GM12891 (cell line): ENCODE measurements around the gene GARIN3.

ENCODE experiments used
- POLR2A ChIP-seq: IDR thresholded peaks from 2 replicates; pipeline ENCODE4 v1.6.1; 2011; ENCODE audit warnings: low read depth, low read length, control low read depth
- POLR2AphosphoS5 ChIP-seq: IDR thresholded peaks from 2 replicates; pipeline ENCODE4 v1.6.1; 2011; ENCODE audit warnings: low read depth, low read length, control low read depth
- TAF1 ChIP-seq: IDR thresholded peaks from 2 replicates; pipeline ENCODE4 v1.6.1; 2011; ENCODE audit warnings: low read depth, low read length, control low read depth

DNA sequence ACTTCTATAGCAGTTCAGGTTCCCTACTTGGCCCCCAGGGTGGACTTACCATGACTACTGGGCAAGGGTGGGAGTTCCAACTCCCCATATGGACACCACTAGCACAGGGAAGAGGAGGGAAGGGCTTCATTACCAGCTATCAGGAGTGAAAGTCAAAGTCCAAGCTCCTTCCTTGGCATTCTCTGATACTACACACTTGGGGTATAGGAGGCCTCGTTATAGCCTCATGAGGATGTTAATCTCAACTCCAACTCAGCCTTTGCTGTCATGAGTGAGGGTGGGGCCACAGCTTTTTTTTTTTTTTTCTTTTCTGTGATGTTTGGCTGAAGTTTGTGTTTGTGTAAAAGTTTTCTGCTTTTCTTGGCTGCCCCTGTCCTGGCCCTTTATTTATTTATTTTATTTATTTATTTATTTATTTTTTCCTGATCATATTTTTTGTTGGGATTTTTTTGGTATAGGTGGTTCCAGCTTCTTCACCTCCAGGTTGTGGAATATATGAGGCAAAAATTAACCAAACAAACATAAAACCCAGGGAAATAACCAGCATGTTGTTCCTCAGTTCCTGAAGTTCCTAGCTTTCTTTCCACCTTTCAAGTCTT lies 8.7 kb downstream of the GARIN3 start:
- TF ChIP-seq POLR2A (no peak), TAF1 (no peak), POLR2AphosphoS5 (no peak)
